B cell (primary cell): ENCODE measurements around the gene UMAD1. TPM values are rescaled to one million over a fixed set of nuclear protein-coding genes. Genes with fewer than 3 reads are reported as not detected.

ENCODE experiments used
- ATAC-seq: fragments of 200-7000 bp; cut with Tn5 transposase; one replicate; pipeline ENCODE4 v1.10.0; 2021; ENCODE audit warnings: low read depth, mild to moderate bottlenecking, moderate number of reproducible peaks, moderate library complexity
- CTCF ChIA-PET: fragments of 350-600 bp; sonication (Branson Sonifier 250); formaldehyde crosslinking; loops from one replicate; lab custom pipeline; 2021; ENCODE audit warnings: antibody characterized with exemption, inconsistent platforms; lab: Charles Lee
- POLR2A ChIA-PET: fragments of 350-600 bp; sonication (Branson Sonifier 250); formaldehyde crosslinking; loops from one replicate; lab custom pipeline; 2021; ENCODE audit warnings: antibody characterized with exemption; lab: Charles Lee
- DNase-seq: peaks from one replicate; pipeline ENCODE4 v3.0.0; 2013
- H2AFZ ChIP-seq: 2 replicates; pipeline ENCODE4 v1.6.1; 2012; ENCODE audit warnings: mild to moderate bottlenecking, low read depth, low read length; ENCODE audit not compliant: insufficient read depth, poor library complexity, severe bottlenecking
- H3K27ac ChIP-seq, 2 donors: 1 replicate in 1 of 2; 2 replicates in 1 of 2; pipeline ENCODE4 v1.5.1; 2012 to 2013; ENCODE audit warnings: low read length in 2 of 2, mild to moderate bottlenecking in 2 of 2, moderate library complexity in 1 of 2
- H3K27me3 ChIP-seq, 4 experiments: fragments of 200-600 bp in 1 of 4; sonication (generic) in 1 of 4; replicated peaks in 1 of 4; 1 replicate in 2 of 4; 2 replicates in 2 of 4; pipeline versions ENCODE4 v1.6.1 to v1.7.0; 2013 to 2016; ENCODE audit warnings: low read length in 3 of 4, mild to moderate bottlenecking in 2 of 4, mixed read lengths in 1 of 4, moderate library complexity in 1 of 4; ENCODE audit not compliant: insufficient read depth in 4 of 4, control insufficient read depth in 3 of 4; ENCODE audit errors: control extremely low read depth in 1 of 4
- H3K36me3 ChIP-seq, 2 experiments: replicated peaks in 1 of 2; 1 replicate in 1 of 2; 2 replicates in 1 of 2; pipeline versions ENCODE4 v1.6.1 to v1.7.1; 2013; ENCODE audit warnings: low read length in 1 of 2; ENCODE audit not compliant: insufficient read depth in 2 of 2, control insufficient read depth in 1 of 2; ENCODE audit errors: control extremely low read depth in 1 of 2, extremely low read depth in 1 of 2
- H3K4me1 ChIP-seq, 2 donors: fragments of 200-600 bp in 1 of 2; sonication (generic) in 1 of 2; 1 replicate in 1 of 2; 2 replicates in 1 of 2; pipeline versions ENCODE4 v1.5.1 to v1.6.1; 2013 to 2017; ENCODE audit warnings: low read length in 2 of 2; ENCODE audit not compliant: control insufficient read depth in 2 of 2, insufficient read depth in 2 of 2
- H3K4me2 ChIP-seq: replicated peaks from 2 replicates; pipeline ENCODE3; 2012; ENCODE audit warnings: mild to moderate bottlenecking, low read depth, low read length; ENCODE audit not compliant: poor library complexity, severe bottlenecking
- H3K4me3 ChIP-seq, 5 experiments: fragments of 200-600 bp in 1 of 5; sonication (generic) in 1 of 5; 1 replicate in 3 of 5; 2 replicates in 2 of 5; pipeline versions ENCODE4 v1.5.1 to v1.7.0; 2011 to 2016; ENCODE audit warnings: low read length in 4 of 5, mild to moderate bottlenecking in 4 of 5, low read depth in 2 of 5, control low read depth in 1 of 5, moderate library complexity in 1 of 5; ENCODE audit not compliant: insufficient read depth in 1 of 5; ENCODE audit errors: control extremely low read depth in 1 of 5, extremely low read depth in 1 of 5
- H3K79me2 ChIP-seq: fragments of 200-600 bp; sonication (generic); one replicate; pipeline ENCODE4 v1.6.0; 2016; ENCODE audit warnings: low read length; ENCODE audit not compliant: control insufficient read depth, insufficient read depth
- H3K9ac ChIP-seq: fragments of 200-600 bp; sonication (generic); 2 replicates; pipeline ENCODE4 v1.6.1; 2017; ENCODE audit warnings: mild to moderate bottlenecking, low read length, moderate library complexity
- H3K9me3 ChIP-seq, 3 donors: one replicate each; pipeline versions ENCODE4 v1.6.1 to v1.7.1; 2013; ENCODE audit warnings: low read length in 2 of 3; ENCODE audit not compliant: control insufficient read depth in 2 of 3, insufficient read depth in 1 of 3; ENCODE audit errors: control extremely low read depth in 1 of 3
- H4K20me1 ChIP-seq: 2 replicates; pipeline ENCODE4 v1.6.0; 2012; ENCODE audit warnings: mild to moderate bottlenecking, low read length; ENCODE audit not compliant: insufficient read depth, control insufficient read depth, poor library complexity, severe bottlenecking
- H3K27ac Mint-ChIP-seq: one replicate; pipeline ENCODE4 v1.8.0; 2021; ENCODE audit warnings: mixed read lengths
- H3K27me3 Mint-ChIP-seq: one replicate; pipeline ENCODE4 v1.8.0; 2021; ENCODE audit warnings: mixed read lengths
- H3K4me1 Mint-ChIP-seq: one replicate; pipeline ENCODE4 v1.8.0; 2021; ENCODE audit warnings: mixed read lengths
- H3K4me3 Mint-ChIP-seq: one replicate; pipeline ENCODE4 v1.8.0; 2021; ENCODE audit warnings: mixed read lengths
- H3K9me3 Mint-ChIP-seq: one replicate; pipeline ENCODE4 v1.8.0; 2022; ENCODE audit warnings: mixed read lengths; ENCODE audit not compliant: insufficient read depth
- EZH2 ChIP-seq: IDR thresholded peaks from 2 replicates; pipeline ENCODE4 v1.6.1; 2012; ENCODE audit warnings: borderline replicate concordance, low read depth, mild to moderate bottlenecking, moderate library complexity, low read length; ENCODE audit not compliant: insufficient read depth, poor library complexity, severe bottlenecking
- WGBS: methylation state at CpG from one replicate; pipeline ENCODE4 v1.1.5; 2013; ENCODE audit warnings: missing lambda C conversion rate; ENCODE audit not compliant: insufficient coverage; 5-methylcytosine and 5-hydroxymethylcytosine counted together
- intact Hi-C: fragments of 100-400 bp; cut with micrococcal nuclease; formaldehyde crosslinking; loops from one replicate; pipeline ENCODE4 v1.10.0; 2022
- polyA plus RNA-seq: library from polyadenylated mRNA; depleted of rRNA; stranded (reverse); fragments of >200 nt; gene quantifications from 2 replicates; pipeline ENCODE4 v1.2.3, GENCODE V29; 2012
- total RNA-seq, 2 donors: library from RNA; stranded (reverse); fragments of 120-200 nt in 1 of 2; gene quantifications; 1 replicate in 1 of 2; 2 replicates in 1 of 2; pipeline versions ENCODE4 v1.2.3 to v1.2.4, GENCODE V29; 2013 to 2022
- TF ChIP-seq, protein P1 (sequence below): fragments of 200-600 bp; IDR thresholded peaks from one replicate; pipeline ENCODE4 v1.8.0; 2022; ENCODE audit warnings: antibody characterized with exemption, mild to moderate bottlenecking

The UMAD1 gene
- total and polyA plus RNA-seq, 2 donors (not counting 1 experiment from before 2014, with no cell fraction given) = 11.6 to 25.9 TPM

DNA sequence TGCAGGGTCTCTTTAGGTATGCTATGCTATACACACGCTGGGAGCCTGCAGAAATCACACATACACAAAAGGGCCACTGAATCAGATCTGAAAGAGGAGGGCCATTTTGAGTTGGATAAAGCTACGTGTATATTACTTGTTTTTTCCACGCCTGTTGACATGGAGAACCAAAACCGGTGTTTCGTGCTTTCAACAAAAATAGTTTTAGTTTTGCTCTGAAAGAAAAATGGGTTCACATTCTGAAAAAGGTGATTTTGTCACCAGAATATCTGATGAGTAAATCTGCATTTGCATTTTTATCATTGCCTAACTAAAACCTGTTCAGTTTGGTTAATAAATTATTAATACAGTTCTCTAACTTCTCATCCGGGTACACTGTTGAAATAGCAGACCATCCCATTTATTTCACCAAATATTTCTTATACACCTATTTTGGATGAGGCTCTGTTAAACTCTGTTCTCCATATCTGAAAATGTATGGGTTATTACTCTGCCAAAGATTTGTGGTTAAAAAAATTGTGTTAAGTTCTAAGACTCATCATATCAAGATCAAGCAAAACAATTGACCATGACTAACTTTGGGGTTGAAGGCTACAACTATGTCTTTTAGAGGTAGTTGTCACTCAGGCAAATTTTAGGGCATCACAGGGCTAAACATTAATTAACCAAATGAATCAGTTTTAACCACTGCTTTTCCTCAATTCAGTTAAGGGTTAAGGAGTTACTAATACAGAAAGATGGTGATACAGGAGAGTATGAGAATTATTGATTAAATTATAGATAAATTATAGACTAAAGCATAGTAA is 179.1 kb downstream of the UMAD1 start:
- TF ChIP-seq EZH2 = no peak
- TF ChIP-seq, protein P1, sequence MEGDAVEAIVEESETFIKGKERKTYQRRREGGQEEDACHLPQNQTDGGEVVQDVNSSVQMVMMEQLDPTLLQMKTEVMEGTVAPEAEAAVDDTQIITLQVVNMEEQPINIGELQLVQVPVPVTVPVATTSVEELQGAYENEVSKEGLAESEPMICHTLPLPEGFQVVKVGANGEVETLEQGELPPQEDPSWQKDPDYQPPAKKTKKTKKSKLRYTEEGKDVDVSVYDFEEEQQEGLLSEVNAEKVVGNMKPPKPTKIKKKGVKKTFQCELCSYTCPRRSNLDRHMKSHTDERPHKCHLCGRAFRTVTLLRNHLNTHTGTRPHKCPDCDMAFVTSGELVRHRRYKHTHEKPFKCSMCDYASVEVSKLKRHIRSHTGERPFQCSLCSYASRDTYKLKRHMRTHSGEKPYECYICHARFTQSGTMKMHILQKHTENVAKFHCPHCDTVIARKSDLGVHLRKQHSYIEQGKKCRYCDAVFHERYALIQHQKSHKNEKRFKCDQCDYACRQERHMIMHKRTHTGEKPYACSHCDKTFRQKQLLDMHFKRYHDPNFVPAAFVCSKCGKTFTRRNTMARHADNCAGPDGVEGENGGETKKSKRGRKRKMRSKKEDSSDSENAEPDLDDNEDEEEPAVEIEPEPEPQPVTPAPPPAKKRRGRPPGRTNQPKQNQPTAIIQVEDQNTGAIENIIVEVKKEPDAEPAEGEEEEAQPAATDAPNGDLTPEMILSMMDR = no peak
- ChIA-PET CTCF (interaction anchor here (1.2 kb wide), 1 partner anchor 138 kb away, joined by 3 read pairs; no protein-coding TSS in a partner anchor), POLR2A (no interaction called here)
- Histone ChIP-seq H3K9me3 (peaks cover 0 to 7% (median 2%) of the 10 kb centered on the region in 3 donors), H3K4me3 (no peak overlapping the region), H3K27ac (peak overlapping the region in 1 of 2 donors; percentile 29), H4K20me1 (no peaks in the 10 kb centered on the region), H3K27me3 (no peaks in the 10 kb centered on the region), H3K36me3 (no peaks in the 10 kb centered on the region), H3K4me2 (peak overlapping the region; percentile 20), H3K4me1 (peaks cover 65 to 66% of the 10 kb centered on the region in 2 donors), H3K79me2 (peaks cover 4% of the 10 kb centered on the region), H2AFZ (no peak overlapping the region), H3K9ac (no peak overlapping the region)
- Mint-ChIP-seq H3K27ac (peak overlapping the region; percentile 28), H3K9me3 (peaks cover 5% of the 10 kb centered on the region), H3K27me3 (no peaks in the 10 kb centered on the region), H3K4me1 (peaks cover 68% of the 10 kb centered on the region), H3K4me3 (peak overlapping the region; percentile 62)
- WGBS = no CpG with 5 or more reads among the region's 6 CpGs
- intact Hi-C loops = loop anchor here (2.0 to 5.0 kb wide), 3 partner anchors 15 to 103 kb away; no protein-coding TSS in a partner anchor
- DNase-seq (no peak), ATAC-seq (no peak)

DNA sequence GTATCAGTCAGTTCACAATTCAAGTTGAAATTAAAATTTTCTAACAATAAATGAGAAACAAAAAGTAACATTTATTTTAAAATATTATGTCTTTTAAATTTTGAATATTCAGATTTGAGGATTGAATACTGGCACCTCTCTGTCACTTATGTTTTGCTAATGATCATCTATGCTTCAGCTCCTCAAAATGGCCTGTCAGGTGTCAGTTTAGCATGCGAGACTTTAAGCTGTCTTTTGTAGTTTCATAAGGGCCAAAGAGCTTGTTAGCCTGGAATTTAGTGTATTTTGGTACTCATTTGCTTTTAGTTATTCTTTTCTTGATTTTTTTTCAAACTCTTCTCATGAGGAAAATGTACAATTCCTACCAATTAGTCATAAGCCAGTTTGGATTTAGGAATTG is 179.9 kb downstream of the UMAD1 start:
- CTCF ChIA-PET = interaction anchor here (1.2 kb wide), 1 partner anchor 139 kb away, joined by 3 read pairs; no protein-coding TSS in a partner anchor

More for the DNA sequence above, 179.9 kb downstream of the UMAD1 start:
- Mint-ChIP-seq H3K4me3 (no peak overlapping the region), H3K4me1 (peaks cover 60% of the 10 kb centered on the region), H3K27me3 (no peaks in the 10 kb centered on the region), H3K9me3 (peaks cover 7% of the 10 kb centered on the region), H3K27ac (no peak overlapping the region)
- H4K20me1 ChIP-seq = no peaks in the 10 kb centered on the region
- WGBS = no CpG with 5 or more reads among the region's 1 CpG
- H2AFZ ChIP-seq = no peak overlapping the region
- H3K27me3 ChIP-seq = no peaks in the 10 kb centered on the region
- H3K27ac ChIP-seq = no peak overlapping the region
- POLR2A ChIA-PET = no interaction called here
- intact Hi-C loops = loop anchor here (2.0 to 5.0 kb wide), 2 partner anchors 16 to 102 kb away; no protein-coding TSS in a partner anchor
- H3K9ac ChIP-seq = no peak overlapping the region
- TF ChIP-seq, protein P1 = no peak
- TF ChIP-seq EZH2 = no peak
- no peak for ATAC-seq
- peaks cover 57 to 58% of the 10 kb centered on the region in 2 donors for H3K4me1 ChIP-seq
- H3K4me2 ChIP-seq = peak overlapping the region; percentile 60
- peak overlapping the region in 1 of 5 experiments; percentile 41 for H3K4me3 ChIP-seq
- no peaks in the 10 kb centered on the region for H3K36me3 ChIP-seq
- peaks cover 0 to 4% (median 2%) of the 10 kb centered on the region in 3 donors for H3K9me3 ChIP-seq
- H3K79me2 ChIP-seq = peaks cover 4% of the 10 kb centered on the region
- no peak for DNase-seq
